ENCODE data around the gene UBE2C. TPM values are rescaled to one million over a fixed set of nuclear protein-coding genes. Genes with fewer than 3 reads are reported as not detected.

Gene UBE2C
- total and polyA plus RNA-seq, 2 of the 8 experiments (the other 6 are each of a cell fraction or from before 2014, with no cell fraction given), result 243 to 326 TPM

GRCh38 chr20:45852326-45852725 lies 39.9 kb downstream of the UBE2C start:
- Histone ChIP-seq H3K4ac (replicated peaks; ENCODE audit: insufficient read length, low read depth, low read length) (peak overlapping the region; percentile 45), H2BK12ac (ENCODE audit: low read depth, low read length) (peak overlapping the region; percentile 90), H4K91ac (replicated peaks; ENCODE audit: insufficient read length, low read length) (no peak overlapping the region), H3K23me2 (ENCODE audit: low read depth, low read length) (peaks cover 4% of the 10 kb centered on the region; the same call in 1 of the 2 replicates), H4K20me1 (replicated peaks in 1 of 2; ENCODE audit: control insufficient read depth in 1 of 2, insufficient read depth in 2 of 2, low read length in 2 of 2) (no peaks in the 10 kb centered on the region), H2AK5ac (ENCODE audit: low read depth, low read length) (no peak overlapping the region), H3K9ac (replicated peaks in 1 of 4; ENCODE audit: extremely low read depth in 1 of 4, low read depth in 3 of 4, low read length in 3 of 4) (no peak overlapping the region), H3K18ac (ENCODE audit: extremely low read depth, low read length) (no peak overlapping the region), H3K4me2 (ENCODE audit: insufficient read depth in 1 of 2, low read depth in 2 of 2, low read length in 2 of 2) (no peak overlapping the region; a peak in 1 of 4 replicates), H3K27ac (ENCODE audit: low read depth, low read length) (no peak overlapping the region), H2BK20ac (ENCODE audit: low read length) (peak overlapping the region; percentile 48; the same call in 1 of the 2 replicates), H2BK15ac (ENCODE audit: low read length) (no peak overlapping the region), H4K8ac (ENCODE audit: extremely low read depth, insufficient read depth, low read length) (no peak overlapping the region), H3K4me1 (replicated peaks in 1 of 4; ENCODE audit: control insufficient read depth in 3 of 4, insufficient read depth in 4 of 4, low read length in 3 of 4) (peaks cover 4 to 16% (median 12%) of the 10 kb centered on the region in 4 experiments), H3K27me3 (replicated peaks in 1 of 4; ENCODE audit: control insufficient read depth in 3 of 4, extremely low read depth in 1 of 4, insufficient read depth in 3 of 4, low read length in 3 of 4) (no peaks in the 10 kb centered on the region), H2AFZ (ENCODE audit: low read length) (no peak overlapping the region), H3K9me3 (ENCODE audit: insufficient read depth in 2 of 2, low read depth in 1 of 2, low read length in 1 of 2) (no peaks in the 10 kb centered on the region), H2BK120ac (replicated peaks; ENCODE audit: low read depth, low read length) (peak overlapping the region; percentile 59), H3K56ac (replicated peaks; ENCODE audit: insufficient read length, low read depth, low read length) (no peak overlapping the region), H4K5ac (ENCODE audit: insufficient read length, low read depth, low read length) (no peak overlapping the region), H3K79me2 (ENCODE audit: control insufficient read depth in 1 of 2, insufficient read depth in 2 of 2, low read length in 2 of 2) (peaks cover 0 to 23% of the 10 kb centered on the region in 2 experiments; a peak in 2 of 4 replicates), H3K23ac (ENCODE audit: insufficient read length) (no peak overlapping the region), H2BK5ac (ENCODE audit: low read depth, low read length) (peak overlapping the region; percentile 87; the same call in 1 of the 2 replicates), H3K14ac (ENCODE audit: insufficient read length) (no peak overlapping the region), H3K36me3 (ENCODE audit: control insufficient read depth in 2 of 4, insufficient read depth in 4 of 4, low read length in 3 of 4) (peaks cover 0 to 22% (median 0%) of the 10 kb centered on the region in 4 experiments; a peak in 3 of 8 replicates), H3K79me1 (ENCODE audit: low read depth, low read length) (no peaks in the 10 kb centered on the region; the same call in 1 of the 2 replicates), H3K4me3 (ENCODE audit: extremely low read depth in 1 of 4, insufficient read depth in 2 of 4, low read depth in 3 of 4, low read length in 4 of 4) (no peak overlapping the region)
- FAIRE-seq (no peak), DNase-seq (ENCODE audit: low read depth in 1 of 2, low spot score in 2 of 2) (no peak)
- CTCF ChIA-PET (ENCODE audit: partially characterized antibody), result interaction anchor here (1.1 to 1.9 kb wide), 5 partner anchors 12 to 53 kb away, joined by 3 to 8 read pairs (median 5); no protein-coding TSS in a partner anchor
- WGBS, 2 experiments (ENCODE audit: extremely low coverage in 1 of 2, insufficient coverage in 1 of 2, insufficient read length in 1 of 2, insufficient replicate concordance in 2 of 2, low coverage in 1 of 2, low lambda C conversion rate in 2 of 2, missing lambda C conversion rate in 1 of 2), result 89% methylated on average over 5 of the region's 6 CpGs; no CpG with 5 or more reads in 1 of the 2 experiments
- POLR2A ChIA-PET (ENCODE audit: partially characterized antibody), result interaction anchor here (1.1 to 9.9 kb wide), 11 partner anchors 12 to 101 kb away, joined by 3 to 178 read pairs (median 4); partner anchors contain the start of genes PCIF1, SNX21 and ZSWIM1
- TF ChIP-seq BCL11A (IDR thresholded peaks at IDR 0.05; ENCODE audit: low read depth in 2 of 2, low read length in 2 of 2) (no peak), TCF12 (IDR thresholded peaks at IDR 0.05; ENCODE audit: low read depth, low read length) (no peak), SIX5 (IDR thresholded peaks at IDR 0.05; ENCODE audit: low read depth, low read length) (no peak), JUND (IDR thresholded peaks at IDR 0.05; ENCODE audit: low read length) (no peak), ZNF274 (IDR thresholded peaks at IDR 0.05; ENCODE audit: borderline replicate concordance, extremely low read depth, low read length) (no peak)

Data from H1 (cell line).